ENCODE results near the gene P4HA3.
"Not testable (repeated sequence)": the region's sequence is repeated elsewhere in the genome, so short reads cannot be mapped to it uniquely, and the experiment has no call there.

P4HA3 gene

DNA sequence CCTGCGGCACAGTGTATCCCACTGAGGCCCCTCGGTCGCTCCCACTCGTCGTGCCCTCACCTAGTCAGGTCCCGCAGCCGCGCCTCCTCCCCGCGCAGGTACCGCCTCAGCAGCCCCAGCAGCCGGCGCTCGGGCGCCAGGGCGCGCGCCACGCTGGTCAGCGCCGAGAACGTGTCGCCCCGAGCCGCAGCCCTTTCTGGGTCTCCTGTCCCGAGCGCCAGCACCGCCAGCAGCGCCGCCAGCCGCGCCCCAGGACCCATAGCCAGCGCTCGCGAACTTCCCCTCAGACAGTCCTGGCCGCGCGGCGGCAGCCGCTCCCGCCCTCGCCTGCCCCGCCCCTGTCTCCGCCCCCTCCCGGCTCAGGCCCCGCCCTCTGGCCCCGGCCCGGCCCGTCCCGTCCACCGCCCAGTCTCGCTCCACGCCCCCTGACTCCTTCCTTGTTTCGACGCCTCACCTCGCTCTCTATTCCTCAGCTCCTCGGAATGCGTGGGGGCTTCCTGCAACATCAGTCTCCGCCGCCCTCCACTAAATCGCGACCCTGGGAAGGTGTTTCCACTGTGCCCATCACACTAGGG, at the start of gene P4HA3:
TSS of gene P4HA3 (minus strand) at position 289 of the 575 bp plus-strand sequence. CDS start at position 260, 29 bp downstream.
- DNase-seq = no peak

GRCh38 chr11:74357449-74357848, 46.0 kb upstream of the P4HA3 start:
- DNase-seq = no peak

- DNase-seq = no peak
Measured at GRCh38 chr11:74355626-74356025, 44.2 kb upstream of the P4HA3 start.

DNA sequence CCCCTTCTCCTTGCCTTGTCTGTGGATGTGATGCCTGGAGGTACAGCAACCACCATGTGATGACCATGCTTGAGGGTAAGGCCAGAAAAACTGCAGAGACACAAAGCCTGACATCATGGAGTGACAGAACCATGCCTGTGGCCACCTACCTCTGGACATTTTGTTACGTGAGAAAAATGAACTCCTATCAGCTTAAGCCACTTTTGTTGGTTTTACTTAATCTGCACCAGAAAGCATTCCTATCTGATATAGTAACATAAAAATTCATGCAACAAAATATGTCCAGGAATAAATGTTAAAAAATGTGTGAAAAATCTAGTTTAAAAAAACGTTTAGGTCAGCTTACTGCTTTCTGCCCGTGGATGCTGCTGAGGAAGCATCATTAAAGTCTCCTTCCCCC, 42.6 kb upstream of the P4HA3 start:
- DNase-seq = no peak

DNA sequence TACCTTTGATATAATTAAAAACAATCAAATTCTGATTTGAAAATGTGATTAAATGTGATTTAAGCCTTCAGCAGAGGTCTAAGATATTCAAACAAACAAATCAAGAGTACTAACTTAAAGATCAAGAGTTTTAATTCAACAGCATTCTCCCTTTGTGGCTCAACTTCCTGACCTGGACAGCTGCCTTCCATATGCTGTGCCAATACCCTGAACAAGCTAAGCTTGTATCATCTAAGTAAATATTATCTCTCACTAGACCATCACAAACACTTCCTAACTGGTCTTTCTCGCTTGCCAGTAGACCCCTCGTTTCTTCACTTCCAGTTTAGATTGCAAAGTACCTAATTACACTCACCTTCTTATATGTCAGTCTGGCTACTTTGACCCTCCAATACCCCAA, 35.9 kb upstream of the P4HA3 start:
- DNase-seq = no peak

GRCh38 chr11:74345420-74345819, 34.0 kb upstream of the P4HA3 start:
- DNase-seq = no peak

DNA sequence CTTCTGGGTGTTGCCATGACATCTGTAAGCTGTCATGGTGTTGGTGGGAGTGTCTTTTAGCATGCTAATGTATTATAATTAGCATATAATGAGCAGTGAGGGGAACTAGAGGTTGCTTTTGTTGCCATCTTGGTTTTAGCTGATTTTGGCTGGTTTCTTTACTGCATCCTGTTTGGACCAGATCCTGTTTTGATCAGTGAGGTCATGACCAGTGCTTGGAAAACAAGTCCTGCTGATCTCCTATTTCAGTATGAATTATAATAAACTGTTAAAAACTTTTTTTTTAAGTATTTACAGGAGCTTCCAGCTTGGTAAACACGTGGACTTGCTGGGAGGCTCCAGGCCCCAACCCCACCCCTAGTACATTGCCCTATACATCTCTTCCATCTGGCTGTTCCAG, 30.5 kb upstream of the P4HA3 start:
- no peak for DNase-seq

GRCh38 chr11:74339619-74340018, 28.2 kb upstream of the P4HA3 start:
- DNase-seq = no peak

GRCh38 chr11:74338963-74339362, 27.5 kb upstream of the P4HA3 start:
- no peak for DNase-seq

DNA sequence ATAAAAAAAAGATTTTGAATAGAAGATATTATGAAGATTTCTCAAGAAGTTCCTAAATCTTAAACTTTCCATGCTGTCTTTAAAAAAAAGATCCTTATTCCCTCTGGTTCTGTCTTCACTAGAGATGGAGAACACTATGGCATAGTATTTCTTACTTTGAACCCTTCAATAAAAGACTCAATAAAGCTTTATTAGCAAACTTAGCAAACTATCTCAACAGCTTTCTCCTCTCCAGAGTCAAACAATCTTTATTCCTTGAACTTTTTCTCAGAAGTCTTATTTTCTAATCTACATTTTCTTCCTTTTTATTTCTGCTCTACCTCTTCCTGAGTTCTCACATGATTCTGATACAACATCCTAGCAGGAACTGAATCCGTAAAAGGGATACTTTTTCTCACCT, 21.8 kb upstream of the P4HA3 start:
- no peak for DNase-seq

GRCh38 chr11:74332291-74332690, 20.9 kb upstream of the P4HA3 start:
- DNase-seq = no peak

- not testable (repeated sequence) for DNase-seq
Measured at GRCh38 chr11:74331000-74331399, 19.6 kb upstream of the P4HA3 start.

DNA sequence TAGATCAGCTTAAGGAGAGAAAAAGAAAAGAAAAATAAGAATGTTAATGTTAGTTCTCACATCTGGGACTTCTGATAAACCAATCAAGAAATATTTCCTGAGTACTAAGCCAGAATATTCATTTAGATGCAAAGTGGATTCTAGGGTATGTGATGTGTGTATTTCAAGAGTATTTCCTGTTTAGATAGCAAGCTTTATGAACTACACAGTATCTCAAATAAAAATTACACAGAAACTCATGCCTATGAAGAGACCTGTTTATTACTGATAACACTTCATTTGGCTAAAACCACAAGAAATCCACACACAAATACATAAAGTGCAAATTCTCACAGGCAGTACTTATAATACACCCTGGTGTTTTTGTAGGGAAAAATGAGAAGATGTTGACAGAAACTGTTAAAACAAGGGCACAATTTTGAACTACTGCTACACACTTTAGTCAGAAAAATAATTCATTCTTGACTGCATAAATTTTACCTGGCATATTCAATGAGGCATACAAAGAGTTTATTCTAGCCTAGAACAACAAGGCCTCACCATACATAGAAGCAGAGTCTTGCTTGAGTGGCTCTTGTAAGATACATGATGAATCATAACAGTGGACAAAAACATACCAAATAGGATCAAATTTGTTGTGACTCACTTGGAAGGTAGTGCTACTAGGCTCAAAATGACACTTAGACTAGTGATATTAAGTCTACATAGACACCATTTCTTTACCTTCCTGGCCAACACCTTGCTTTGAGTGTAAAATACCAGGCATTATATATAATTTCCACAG, 18.8 kb upstream of the P4HA3 start:
- DNase-seq = no peak

DNA sequence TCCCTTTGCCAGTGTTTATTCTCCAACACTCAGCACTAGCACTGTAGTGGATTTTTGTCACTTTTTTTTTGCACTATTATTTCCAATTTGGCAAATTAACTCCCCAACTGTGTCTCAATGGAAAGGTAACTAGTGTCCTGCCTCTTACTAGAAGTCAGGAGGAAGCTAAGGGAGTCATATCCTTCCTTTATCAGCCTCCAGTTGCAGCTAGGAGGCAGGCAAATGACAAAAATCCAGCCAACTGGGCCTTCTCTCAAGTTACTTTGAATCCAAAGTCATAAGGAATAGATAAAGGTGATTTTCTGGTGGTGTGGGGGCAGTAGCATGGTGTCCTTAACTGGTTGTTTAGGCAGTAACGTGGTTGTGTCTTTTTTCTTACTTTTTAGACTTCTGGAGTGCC, 15.6 kb upstream of the P4HA3 start:
- DNase-seq = no peak

DNA sequence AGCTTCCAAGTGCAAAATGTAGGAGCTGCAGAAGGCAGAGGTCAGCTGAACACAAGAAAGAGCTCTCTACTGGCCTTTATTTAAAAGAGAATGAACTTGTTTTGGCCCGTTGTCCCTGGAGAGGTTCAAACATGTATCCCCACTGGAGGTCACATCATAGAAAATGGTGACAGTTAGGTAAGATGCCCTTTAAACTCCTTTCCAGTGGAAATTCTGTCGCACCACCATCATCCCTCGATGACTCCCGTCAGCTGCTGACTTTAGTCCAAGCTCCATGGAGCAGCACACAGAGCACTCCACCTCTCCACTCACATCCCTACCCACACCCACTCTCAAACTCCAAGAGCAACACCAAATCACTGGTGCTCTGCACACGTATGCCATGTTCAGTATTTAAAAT, 15.2 kb upstream of the P4HA3 start:
- DNase-seq = no peak

DNA sequence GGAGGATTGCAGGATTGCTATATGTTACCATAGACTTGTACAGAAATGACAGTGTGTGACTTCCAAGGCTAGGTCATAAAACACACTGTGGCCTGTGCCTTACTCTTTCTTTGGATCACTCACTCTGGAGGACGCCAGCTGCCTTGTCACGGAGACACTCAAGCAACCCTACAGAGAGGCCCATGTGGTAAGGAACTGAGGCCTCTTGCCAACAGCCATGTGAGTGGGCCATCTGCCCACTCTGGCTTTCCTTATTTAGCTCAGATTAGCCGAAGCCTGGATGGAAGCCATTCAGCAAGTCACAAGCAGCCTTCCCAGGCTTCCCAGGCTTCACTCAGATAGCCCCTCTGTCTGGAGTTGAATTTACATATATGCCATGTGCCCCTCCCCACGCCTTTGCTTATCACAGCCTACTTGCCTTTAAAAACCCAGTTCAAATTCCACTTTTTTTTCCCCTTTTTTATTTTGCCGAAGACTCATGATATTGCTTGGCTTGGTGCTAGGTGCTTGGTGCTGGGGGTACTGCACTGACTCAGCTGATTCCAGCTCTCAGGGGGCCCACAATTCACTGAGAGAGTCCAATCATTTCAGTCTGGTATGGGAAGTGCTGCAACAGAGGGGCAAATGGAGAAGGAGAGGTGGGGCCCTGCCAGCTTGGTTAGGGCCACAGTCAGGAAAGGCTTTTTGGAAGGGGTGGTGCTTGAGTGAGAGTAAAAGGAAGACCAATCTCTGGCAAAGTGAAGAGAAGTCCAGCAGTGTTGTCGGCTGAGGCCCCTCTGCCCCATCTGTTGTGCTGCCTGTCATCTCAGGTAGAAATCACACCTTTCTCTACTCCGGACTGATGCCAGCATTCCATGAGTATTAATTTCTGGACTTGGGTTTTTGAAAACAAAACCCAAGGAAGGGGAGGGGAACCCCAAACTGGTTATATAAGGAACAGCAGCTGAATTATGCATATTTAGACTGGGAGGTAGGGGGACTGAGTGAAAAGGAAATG, 14.5 kb upstream of the P4HA3 start:
- DNase-seq = no peak

- no peak for DNase-seq
Measured at GRCh38 chr11:74322667-74323066, 11.2 kb upstream of the P4HA3 start.

GRCh38 chr11:74321487-74322188, 10.2 kb upstream of the P4HA3 start:
- DNase-seq = peak; percentile 47

DNA sequence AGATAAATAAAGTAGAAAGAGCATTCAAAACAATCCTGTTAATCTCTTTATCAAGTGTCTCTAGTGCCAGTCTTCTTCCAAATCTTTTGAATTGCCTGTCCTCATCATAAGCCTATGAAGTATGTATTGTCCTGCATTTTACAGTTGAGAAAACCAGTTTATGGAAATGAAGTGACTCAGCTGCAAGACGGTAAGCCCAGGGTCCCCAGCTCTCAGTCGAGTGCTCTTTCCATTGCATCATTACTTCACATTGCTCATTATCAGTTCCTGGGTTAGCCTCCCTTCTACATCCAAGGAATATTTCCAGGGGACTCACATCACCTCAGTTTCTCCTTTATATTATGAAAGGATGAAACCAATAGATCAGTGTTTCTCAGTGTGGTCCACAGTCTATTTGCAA, 9.1 kb upstream of the P4HA3 start:
- no peak for DNase-seq

- DNase-seq = no peak
Measured at GRCh38 chr11:74319139-74319816, 7.8 kb upstream of the P4HA3 start.

DNA sequence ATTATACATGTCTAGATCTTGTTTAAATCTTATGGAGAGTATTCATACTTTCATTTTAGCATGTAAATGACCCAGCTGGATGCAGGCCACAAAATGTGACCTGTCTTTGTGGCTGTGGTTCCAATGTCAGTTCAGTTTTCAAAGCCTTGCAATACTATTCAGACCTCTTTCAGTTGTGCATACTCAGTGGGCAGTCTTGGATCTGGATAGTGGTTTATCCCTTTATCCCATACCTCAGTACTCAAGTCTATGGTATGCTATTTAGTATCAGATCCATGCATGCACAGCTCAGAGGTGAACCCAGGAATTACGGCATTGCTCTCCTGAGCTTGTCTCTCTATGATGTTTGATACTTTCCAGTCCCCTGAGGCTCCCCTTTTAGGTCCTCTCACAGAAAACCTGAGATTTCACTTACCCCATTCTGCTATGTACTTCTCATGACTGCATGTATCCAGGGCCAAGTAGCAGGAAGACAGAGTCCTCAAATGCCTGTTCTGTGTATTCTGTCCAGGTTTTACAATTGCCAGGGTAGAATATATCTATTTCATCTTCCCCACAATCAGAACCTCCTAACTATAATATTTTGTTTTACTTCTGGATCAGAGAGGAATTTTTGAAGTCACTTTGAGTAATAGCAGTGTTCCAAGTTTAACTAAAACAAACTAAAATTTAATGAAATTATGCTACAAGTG, 6.9 kb upstream of the P4HA3 start:
- DNase-seq = no peak
